Osteoblast (primary cell): ENCODE data around the gene LPIN3. TPM values are rescaled to one million over a fixed set of nuclear protein-coding genes. Genes with fewer than 3 reads are reported as not detected.

Source experiments
- DNase-seq: peaks from one replicate; pipeline ENCODE4 v3.0.0; 2011; ENCODE audit warnings: low spot score, mixed read lengths; ENCODE audit not compliant: insufficient read length; ENCODE audit errors: missing footprints
- H2AFZ ChIP-seq: 2 replicates; pipeline ENCODE4 v1.6.0; 2011; ENCODE audit warnings: mild to moderate bottlenecking, low read length
- H3K27ac ChIP-seq: 2 replicates; pipeline ENCODE4 v1.5.1; 2011; ENCODE audit warnings: mild to moderate bottlenecking, low read depth, low read length, moderate library complexity
- H3K27me3 ChIP-seq: 2 replicates; pipeline ENCODE4 v1.6.0; 2012; ENCODE audit warnings: mild to moderate bottlenecking, control low read depth, inconsistent platforms, low read length, moderate library complexity; ENCODE audit not compliant: insufficient read depth
- H3K36me3 ChIP-seq: 2 replicates; pipeline ENCODE4 v1.5.1; 2011; ENCODE audit warnings: mild to moderate bottlenecking, low read length, control low read depth, moderate library complexity; ENCODE audit not compliant: insufficient read depth
- H3K4me1 ChIP-seq: 2 replicates; pipeline ENCODE4 v1.5.1; 2011; ENCODE audit warnings: mild to moderate bottlenecking, low read length, control low read depth, moderate library complexity; ENCODE audit not compliant: insufficient read depth
- H3K4me2 ChIP-seq: 2 replicates; pipeline ENCODE4 v1.6.0; 2011; ENCODE audit warnings: mild to moderate bottlenecking, low read length; ENCODE audit not compliant: insufficient read depth
- H3K4me3 ChIP-seq: fragments of 200-600 bp; sonication (generic); 3 replicates; pipeline ENCODE4 v1.5.1; 2012; ENCODE audit warnings: mild to moderate bottlenecking, low read length, inconsistent platforms; ENCODE audit not compliant: insufficient read depth
- H3K79me2 ChIP-seq: 2 replicates; pipeline ENCODE4 v1.6.0; 2012; ENCODE audit warnings: mild to moderate bottlenecking, low read length, control low read depth, inconsistent platforms; ENCODE audit not compliant: insufficient read depth
- H3K9me3 ChIP-seq: 2 replicates; pipeline ENCODE4 v1.5.1; 2011; ENCODE audit warnings: low read depth, low read length, control low read depth
- H4K20me1 ChIP-seq: 2 replicates; pipeline ENCODE4 v1.6.0; 2012; ENCODE audit warnings: mild to moderate bottlenecking, low read length, control low read depth; ENCODE audit not compliant: insufficient read depth
- CTCF ChIP-seq: IDR thresholded peaks from 2 replicates; pipeline ENCODE4 v1.5.1; 2011; ENCODE audit warnings: mild to moderate bottlenecking, low read depth, low read length, moderate library complexity; ENCODE audit errors: extremely low read depth
- total RNA-seq: library from RNA; depleted of rRNA; stranded (reverse); fragments of >200 nt; gene quantifications from 2 replicates; pipeline ENCODE4 v1.2.3, GENCODE V29; 2012

Gene LPIN3
- total RNA-seq, 1 donor = 9.0 TPM

GRCh38 chr20:41350408-41350962 is 9.9 kb downstream of the LPIN3 start:
- DNase-seq = peak; percentile 42
- H3K27ac ChIP-seq = no peak overlapping the region
- no peak overlapping the region for H3K4me2 ChIP-seq
- H3K9me3 ChIP-seq = no peaks in the 10 kb centered on the region
- peaks cover 3% of the 10 kb centered on the region for H4K20me1 ChIP-seq
- H2AFZ ChIP-seq = no peak overlapping the region
- H3K27me3 ChIP-seq = no peaks in the 10 kb centered on the region
- peaks cover 11% of the 10 kb centered on the region for H3K36me3 ChIP-seq
- no peaks in the 10 kb centered on the region for H3K4me1 ChIP-seq
- H3K4me3 ChIP-seq = no peak overlapping the region
- no peaks in the 10 kb centered on the region for H3K79me2 ChIP-seq
- TF ChIP-seq CTCF = no peak

- no peak overlapping the region for H3K27ac ChIP-seq
Observed at GRCh38 chr20:41352106-41352505, 11.5 kb downstream of the LPIN3 start.

GRCh38 chr20:41352666-41353065 is 12.0 kb downstream of the LPIN3 start:
- no peaks in the 10 kb centered on the region for H3K27me3 ChIP-seq
- no peak overlapping the region for H2AFZ ChIP-seq
- TF ChIP-seq CTCF = no peak
- H3K4me3 ChIP-seq = no peak overlapping the region
- H3K9me3 ChIP-seq = no peaks in the 10 kb centered on the region
- H3K4me2 ChIP-seq = no peak overlapping the region
- H3K27ac ChIP-seq = no peak overlapping the region
- H3K4me1 ChIP-seq = no peaks in the 10 kb centered on the region
- peaks cover 11% of the 10 kb centered on the region for H3K36me3 ChIP-seq
- no peaks in the 10 kb centered on the region for H4K20me1 ChIP-seq
- H3K79me2 ChIP-seq = no peaks in the 10 kb centered on the region
- DNase-seq = peak; percentile 36

More at GRCh38 chr20:41352106-41352505, 11.5 kb downstream of the LPIN3 start:
- peaks cover 11% of the 10 kb centered on the region for H3K36me3 ChIP-seq
- H3K4me1 ChIP-seq = no peaks in the 10 kb centered on the region
- no peak overlapping the region for H2AFZ ChIP-seq
- H3K4me3 ChIP-seq = no peak overlapping the region
- H3K4me2 ChIP-seq = no peak overlapping the region
- H3K79me2 ChIP-seq = no peaks in the 10 kb centered on the region
- no peaks in the 10 kb centered on the region for H4K20me1 ChIP-seq
- H3K27me3 ChIP-seq = no peaks in the 10 kb centered on the region
- DNase-seq = peak; percentile 72
- H3K9me3 ChIP-seq = no peaks in the 10 kb centered on the region
- TF ChIP-seq CTCF = no peak

- Histone ChIP-seq H3K79me2 (no peaks in the 10 kb centered on the region), H3K36me3 (peaks cover 11% of the 10 kb centered on the region), H3K4me2 (no peak overlapping the region), H3K4me3 (no peak overlapping the region), H2AFZ (no peak overlapping the region), H3K27ac (no peak overlapping the region), H3K27me3 (no peaks in the 10 kb centered on the region), H3K4me1 (no peaks in the 10 kb centered on the region), H4K20me1 (no peaks in the 10 kb centered on the region), H3K9me3 (no peaks in the 10 kb centered on the region)
- DNase-seq = no peak
- TF ChIP-seq CTCF = no peak
Observed at GRCh38 chr20:41353530-41353929, 12.9 kb downstream of the LPIN3 start.
